Dendritic cell treated with granulocyte-macrophage colony-stimulating factor and Interleukin-4, amounts not matched to agents 40 ng/mL and 50 ng/mL, for 4 days (primary cell): ENCODE data around the gene FAM98A.

Experiments used
- H3K27ac Mint-ChIP-seq: one replicate; pipeline ENCODE4 v1.8.0; 2022; ENCODE audit warnings: mild to moderate bottlenecking, mixed read lengths
- H3K27me3 Mint-ChIP-seq: one replicate; pipeline ENCODE4 v1.8.0; 2022; ENCODE audit warnings: mild to moderate bottlenecking, mixed read lengths
- H3K36me3 Mint-ChIP-seq: one replicate; pipeline ENCODE4 v1.8.0; 2022; ENCODE audit warnings: low read depth, mixed read lengths
- H3K4me1 Mint-ChIP-seq: one replicate; pipeline ENCODE4 v1.8.0; 2022; ENCODE audit warnings: low read depth, mixed read lengths
- H3K4me3 Mint-ChIP-seq: one replicate; pipeline ENCODE4 v1.8.0; 2022; ENCODE audit warnings: mild to moderate bottlenecking, moderate library complexity, mixed read lengths
- H3K9me3 Mint-ChIP-seq: one replicate; pipeline ENCODE4 v1.8.0; 2022; ENCODE audit warnings: mixed read lengths
- intact Hi-C: fragments of 100-400 bp; cut with micrococcal nuclease; formaldehyde crosslinking; loops from one replicate; pipeline ENCODE4 v1.15.0; 2022

FAM98A gene

GRCh38 chr2:33607251-33607721 lies 8.2 kb upstream of the FAM98A start:
- H3K36me3 Mint-ChIP-seq, result no peaks in the 10 kb centered on the region
- H3K4me1 Mint-ChIP-seq, result no peaks in the 10 kb centered on the region
- H3K27me3 Mint-ChIP-seq, result peaks cover 1% of the 10 kb centered on the region
- H3K9me3 Mint-ChIP-seq, result peaks cover 18% of the 10 kb centered on the region
- intact Hi-C loops, result no loop called here
- no peak overlapping the region for H3K4me3 Mint-ChIP-seq
- no peak overlapping the region for H3K27ac Mint-ChIP-seq

GRCh38 chr2:33606622-33607021 lies 7.5 kb upstream of the FAM98A start:
- H3K27ac Mint-ChIP-seq, result no peak overlapping the region
- peaks cover 1% of the 10 kb centered on the region for H3K27me3 Mint-ChIP-seq
- H3K4me1 Mint-ChIP-seq, result no peaks in the 10 kb centered on the region
- intact Hi-C loops, result no loop called here
- no peak overlapping the region for H3K4me3 Mint-ChIP-seq
- peaks cover 17% of the 10 kb centered on the region for H3K9me3 Mint-ChIP-seq
- no peaks in the 10 kb centered on the region for H3K36me3 Mint-ChIP-seq

GRCh38 chr2:33606100-33606499 lies 7.0 kb upstream of the FAM98A start:
- intact Hi-C loops, result no loop called here
- Mint-ChIP-seq H3K9me3 (peaks cover 12% of the 10 kb centered on the region), H3K4me3 (no peak overlapping the region), H3K27ac (no peak overlapping the region), H3K27me3 (peaks cover 1% of the 10 kb centered on the region), H3K36me3 (no peaks in the 10 kb centered on the region), H3K4me1 (no peaks in the 10 kb centered on the region)

GRCh38 chr2:33605056-33605455 lies 6.0 kb upstream of the FAM98A start:
- intact Hi-C loops, result no loop called here
- Mint-ChIP-seq H3K4me3 (no peak overlapping the region), H3K9me3 (peaks cover 3% of the 10 kb centered on the region), H3K27me3 (peaks cover 1% of the 10 kb centered on the region), H3K4me1 (no peaks in the 10 kb centered on the region), H3K36me3 (no peaks in the 10 kb centered on the region), H3K27ac (no peak overlapping the region)

- Mint-ChIP-seq H3K9me3 (no peaks in the 10 kb centered on the region), H3K36me3 (peaks cover 12% of the 10 kb centered on the region), H3K4me1 (peaks cover 10% of the 10 kb centered on the region), H3K4me3 (no peak overlapping the region), H3K27ac (no peak overlapping the region), H3K27me3 (peaks cover 1% of the 10 kb centered on the region)
- intact Hi-C loops, result no loop called here
Measured at GRCh38 chr2:33603416-33603815, 4.3 kb upstream of the FAM98A start.

- intact Hi-C loops, result no loop called here
- Mint-ChIP-seq H3K27ac (no peak overlapping the region), H3K4me1 (peaks cover 20% of the 10 kb centered on the region), H3K27me3 (peaks cover 1% of the 10 kb centered on the region), H3K36me3 (peaks cover 15% of the 10 kb centered on the region), H3K9me3 (no peaks in the 10 kb centered on the region), H3K4me3 (no peak overlapping the region)
Measured at GRCh38 chr2:33602201-33602830, 3.2 kb upstream of the FAM98A start.

GRCh38 chr2:33599943-33600192 lies 769 bp upstream of the FAM98A start:
- Mint-ChIP-seq H3K27ac (peak overlapping the region; percentile 94), H3K4me3 (peak overlapping the region; percentile 92), H3K4me1 (peaks cover 30% of the 10 kb centered on the region), H3K36me3 (peaks cover 19% of the 10 kb centered on the region), H3K27me3 (peaks cover 1% of the 10 kb centered on the region), H3K9me3 (no peaks in the 10 kb centered on the region)
- intact Hi-C loops, result no loop called here

- Mint-ChIP-seq H3K4me3 (peak overlapping the region; percentile 92), H3K9me3 (no peaks in the 10 kb centered on the region), H3K4me1 (peaks cover 36% of the 10 kb centered on the region), H3K27me3 (peaks cover 1% of the 10 kb centered on the region), H3K36me3 (peaks cover 31% of the 10 kb centered on the region), H3K27ac (peak overlapping the region; percentile 94)
- intact Hi-C loops, result no loop called here
Measured at GRCh38 chr2:33598561-33599174, 431 bp downstream of the FAM98A start.

GRCh38 chr2:33597026-33597425 lies 2.1 kb downstream of the FAM98A start:
- H3K9me3 Mint-ChIP-seq, result no peaks in the 10 kb centered on the region
- peaks cover 47% of the 10 kb centered on the region for H3K36me3 Mint-ChIP-seq
- H3K4me3 Mint-ChIP-seq, result no peak overlapping the region
- H3K27ac Mint-ChIP-seq, result no peak overlapping the region
- intact Hi-C loops, result no loop called here
- H3K27me3 Mint-ChIP-seq, result no peaks in the 10 kb centered on the region
- H3K4me1 Mint-ChIP-seq, result peaks cover 42% of the 10 kb centered on the region

- Mint-ChIP-seq H3K36me3 (peaks cover 61% of the 10 kb centered on the region), H3K4me1 (peaks cover 42% of the 10 kb centered on the region), H3K27me3 (no peaks in the 10 kb centered on the region), H3K4me3 (no peak overlapping the region), H3K9me3 (no peaks in the 10 kb centered on the region), H3K27ac (no peak overlapping the region)
- intact Hi-C loops, result no loop called here
Measured at GRCh38 chr2:33595385-33595784, 3.7 kb downstream of the FAM98A start.

GRCh38 chr2:33589444-33589843 lies 9.7 kb downstream of the FAM98A start:
- Mint-ChIP-seq H3K36me3 (peaks cover 75% of the 10 kb centered on the region), H3K27ac (no peak overlapping the region), H3K9me3 (no peaks in the 10 kb centered on the region), H3K27me3 (no peaks in the 10 kb centered on the region), H3K4me3 (no peak overlapping the region), H3K4me1 (peaks cover 12% of the 10 kb centered on the region)
- intact Hi-C loops, result no loop called here

GRCh38 chr2:33588232-33588631 lies 10.9 kb downstream of the FAM98A start:
- Mint-ChIP-seq H3K36me3 (peaks cover 73% of the 10 kb centered on the region), H3K4me1 (peaks cover 7% of the 10 kb centered on the region), H3K4me3 (no peak overlapping the region), H3K27ac (no peak overlapping the region), H3K9me3 (no peaks in the 10 kb centered on the region), H3K27me3 (no peaks in the 10 kb centered on the region)
- intact Hi-C loops, result no loop called here

GRCh38 chr2:33586766-33587165 lies 12.3 kb downstream of the FAM98A start:
- no peak overlapping the region for H3K27ac Mint-ChIP-seq
- H3K9me3 Mint-ChIP-seq, result no peaks in the 10 kb centered on the region
- peaks cover 8% of the 10 kb centered on the region for H3K4me1 Mint-ChIP-seq
- no peaks in the 10 kb centered on the region for H3K27me3 Mint-ChIP-seq
- intact Hi-C loops, result no loop called here
- no peak overlapping the region for H3K4me3 Mint-ChIP-seq
- H3K36me3 Mint-ChIP-seq, result peaks cover 64% of the 10 kb centered on the region

GRCh38 chr2:33583194-33583938 lies 15.7 kb downstream of the FAM98A start:
- Mint-ChIP-seq H3K27ac (no peak overlapping the region), H3K9me3 (no peaks in the 10 kb centered on the region), H3K36me3 (peaks cover 42% of the 10 kb centered on the region), H3K27me3 (no peaks in the 10 kb centered on the region), H3K4me1 (peaks cover 25% of the 10 kb centered on the region), H3K4me3 (no peak overlapping the region)
- intact Hi-C loops, result loop anchor here (1.0 to 5.0 kb wide), 6 partner anchors 51 to 1031 kb away; no protein-coding TSS in a partner anchor
